ENCODE results near the gene NR6A1.
"Not testable (repeated sequence)": the region's sequence is repeated elsewhere in the genome, so short reads cannot be mapped to it uniquely, and the experiment has no call there.

NR6A1 gene

GRCh38 chr9:124758061-124758460 is 13.1 kb downstream of the NR6A1 start:
- DNase-seq, result no peak

GRCh38 chr9:124757616-124758015 is 13.5 kb downstream of the NR6A1 start:
- no peak for DNase-seq

- no peak for DNase-seq
These were observed 15.1 kb downstream of the NR6A1 start for GRCh38 chr9:124756011-124756410.

- no peak for DNase-seq
These were observed 16.1 kb downstream of the NR6A1 start for GRCh38 chr9:124755061-124755460.

GRCh38 chr9:124754289-124754688 is 16.8 kb downstream of the NR6A1 start:
- no peak for DNase-seq

GRCh38 chr9:124752967-124753366 is 18.1 kb downstream of the NR6A1 start:
- no peak for DNase-seq

- DNase-seq, result no peak
These were observed 21.3 kb downstream of the NR6A1 start for GRCh38 chr9:124749781-124750180.

- DNase-seq, result no peak
These were observed 21.8 kb downstream of the NR6A1 start for GRCh38 chr9:124749284-124749683.

- DNase-seq, result no peak
These were observed 24.0 kb downstream of the NR6A1 start for GRCh38 chr9:124747065-124747464.

- DNase-seq, result no peak
These were observed 27.3 kb downstream of the NR6A1 start for GRCh38 chr9:124743686-124744348.

GRCh38 chr9:124742940-124743339 is 28.2 kb downstream of the NR6A1 start:
- no peak for DNase-seq

- no peak for DNase-seq
These were observed 29.4 kb downstream of the NR6A1 start for GRCh38 chr9:124741662-124742061.

GRCh38 chr9:124741149-124741548 is 30.0 kb downstream of the NR6A1 start:
- DNase-seq, result no peak

GRCh38 chr9:124739360-124739759 is 31.8 kb downstream of the NR6A1 start:
- no peak for DNase-seq

- not testable (repeated sequence) for DNase-seq
These were observed 33.0 kb downstream of the NR6A1 start for GRCh38 chr9:124738075-124738474.

GRCh38 chr9:124735121-124735520 is 36.0 kb downstream of the NR6A1 start:
- DNase-seq, result no peak

GRCh38 chr9:124734741-124735083 is 36.4 kb downstream of the NR6A1 start:
- DNase-seq, result not testable (repeated sequence)

GRCh38 chr9:124733964-124734740 is 37.0 kb downstream of the NR6A1 start:
- no peak for DNase-seq

GRCh38 chr9:124730772-124731171 is 40.3 kb downstream of the NR6A1 start:
- DNase-seq, result no peak

GRCh38 chr9:124726886-124727285 is 44.2 kb downstream of the NR6A1 start:
- no peak for DNase-seq

GRCh38 chr9:124725068-124725452 is 46.1 kb downstream of the NR6A1 start:
- DNase-seq, result no peak

GRCh38 chr9:124724415-124725067 is 46.6 kb downstream of the NR6A1 start:
- no peak for DNase-seq

GRCh38 chr9:124723352-124723751 is 47.8 kb downstream of the NR6A1 start:
- no peak for DNase-seq

Measured in cortex of kidney (tissue), 1 donor.